Measurements from ENCODE around the gene YIPF2. TPM values are rescaled to one million over a fixed set of nuclear protein-coding genes. Genes with fewer than 3 reads are reported as not detected.

YIPF2 gene
- total and polyA plus RNA-seq, 2 of the 4 experiments (the other 2 are of a cell fraction) = 61.5 to 78.0 TPM

DNA sequence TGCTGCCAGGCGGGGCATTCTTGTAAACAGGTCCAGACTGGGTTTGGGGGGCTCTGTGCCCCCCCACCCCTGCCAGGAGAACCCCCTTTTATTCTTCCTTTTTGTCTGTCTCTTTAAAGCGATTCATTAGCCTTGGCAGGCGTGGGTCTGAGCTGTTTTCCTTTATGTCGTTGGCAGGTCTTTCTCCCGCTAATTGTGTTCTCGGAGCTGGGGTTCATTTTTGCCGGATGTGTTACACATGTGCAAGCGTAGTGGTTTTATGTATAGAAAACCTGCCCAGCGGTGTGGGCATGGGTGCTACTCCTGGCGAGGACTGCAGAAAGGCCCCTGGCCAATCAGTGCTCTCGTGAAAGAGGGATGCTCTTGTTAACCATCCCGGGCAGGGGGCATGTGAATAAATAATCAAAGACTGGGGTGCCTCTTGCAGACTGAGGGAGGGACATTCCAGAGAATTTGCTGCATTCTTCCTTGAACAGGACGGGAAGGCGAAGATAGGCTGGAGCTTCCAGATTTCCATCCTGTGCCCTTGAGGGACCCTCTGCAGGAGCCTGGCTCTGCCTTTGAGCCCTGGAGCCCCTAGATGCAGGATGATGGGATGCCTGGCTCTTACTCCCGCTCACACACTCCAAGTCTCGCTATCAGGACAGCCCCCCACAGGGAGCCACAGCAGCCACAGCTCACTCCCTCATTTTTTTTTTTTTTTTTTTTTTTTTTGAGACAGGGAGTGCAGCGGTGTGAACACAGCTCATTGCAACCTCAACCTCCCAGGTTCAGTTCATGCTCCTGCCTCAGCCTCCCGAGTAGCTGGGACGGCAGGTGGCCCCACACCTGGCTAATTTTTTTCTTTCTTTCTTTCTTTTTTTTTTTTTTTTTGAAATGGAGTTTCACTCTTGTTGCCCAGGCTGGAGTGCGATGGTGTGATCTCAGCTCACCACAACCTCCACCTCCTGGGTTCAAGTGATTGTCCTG, 43.0 kb downstream of the YIPF2 start:
- ChIA-PET CTCF (interaction anchor here (0.7 kb wide), 1 partner anchor 24 kb away, joined by 3 read pairs; no protein-coding TSS in a partner anchor), POLR2A (ENCODE audit: unreplicated experiment) (interaction anchor here (0.5 to 0.6 kb wide), 2 partner anchors 71 to 566 kb away, joined by 3 to 4 read pairs; no protein-coding TSS in a partner anchor)
- peaks cover 16% of the 10 kb centered on the region for H3K4me1 ChIP-seq (ENCODE audit: control insufficient read depth, insufficient read depth, low read length)
- no peak overlapping the region for H2AK5ac ChIP-seq (ENCODE audit: low read depth, low read length)
- no peak overlapping the region for H2BK20ac ChIP-seq (ENCODE audit: low read depth, low read length)
- H3K79me1 ChIP-seq (ENCODE audit: low read depth in 1 of 2, low read length in 2 of 2) = peaks cover 11 to 88% of the 10 kb centered on the region in 2 experiments
- H2AK9ac ChIP-seq (replicated peaks; ENCODE audit: low read depth, low read length, poor library complexity) = peak overlapping the region; percentile 7
- H3K4ac ChIP-seq (ENCODE audit: low read depth, low read length) = peak overlapping the region; percentile 31; the same call in 1 of the 2 replicates
- no peak overlapping the region for H2BK5ac ChIP-seq (ENCODE audit: low read depth, low read length, poor library complexity, severe bottlenecking)
- ATAC-seq (ENCODE audit: low read depth) (peak; percentile 35), DNase-seq (no peak)
- no peak overlapping the region for H4K91ac ChIP-seq (ENCODE audit: insufficient read depth, low read depth, low read length)
- no peak overlapping the region for H3K18ac ChIP-seq (ENCODE audit: low read depth, low read length)
- H3K4me3 ChIP-seq (ENCODE audit: insufficient read depth, low read depth, low read length) = no peak overlapping the region
- 0 out of 2 replicates have a peak, but pooled peaks cover 2% of the 10 kb centered on the region for H3K36me3 ChIP-seq (ENCODE audit: control insufficient read depth, insufficient read depth, low read length)
- no peak overlapping the region for H3K9ac ChIP-seq (ENCODE audit: low read depth, low read length)
- TF ChIP-seq, protein P1, sequence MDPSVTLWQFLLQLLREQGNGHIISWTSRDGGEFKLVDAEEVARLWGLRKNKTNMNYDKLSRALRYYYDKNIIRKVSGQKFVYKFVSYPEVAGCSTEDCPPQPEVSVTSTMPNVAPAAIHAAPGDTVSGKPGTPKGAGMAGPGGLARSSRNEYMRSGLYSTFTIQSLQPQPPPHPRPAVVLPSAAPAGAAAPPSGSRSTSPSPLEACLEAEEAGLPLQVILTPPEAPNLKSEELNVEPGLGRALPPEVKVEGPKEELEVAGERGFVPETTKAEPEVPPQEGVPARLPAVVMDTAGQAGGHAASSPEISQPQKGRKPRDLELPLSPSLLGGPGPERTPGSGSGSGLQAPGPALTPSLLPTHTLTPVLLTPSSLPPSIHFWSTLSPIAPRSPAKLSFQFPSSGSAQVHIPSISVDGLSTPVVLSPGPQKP (IDR thresholded peaks at IDR 0.05; ENCODE audit: borderline replicate concordance, low read depth, low read length) = no peak
- no peak for TF ChIP-seq POLR2A (IDR thresholded peaks at IDR 0.05; ENCODE audit: low read depth, low read length)
- no peak for TF ChIP-seq USF2 (IDR thresholded peaks at IDR 0.05; ENCODE audit: low read depth, low read length)
- no peak for TF ChIP-seq RCOR1 (IDR thresholded peaks at IDR 0.05; ENCODE audit: insufficient replicate concordance, low read length)
- TF ChIP-seq MAZ (IDR thresholded peaks at IDR 0.05; ENCODE audit: borderline replicate concordance, low read depth, low read length) = no peak
- dilution Hi-C loops (cut with HindIII; ENCODE audit: low sequenced_read_pairs, unreplicated experiment) (no loop called here), intact Hi-C loops (cut with micrococcal nuclease) (no loop called here), in situ Hi-C loops (cut with MboI; ENCODE audit: low sequenced_read_pairs) (no loop called here)
- H2BK15ac ChIP-seq (ENCODE audit: low read depth, low read length) = no peak overlapping the region; the same call in 2 of the 3 replicates
- no peak overlapping the region for H4K5ac ChIP-seq (ENCODE audit: low read depth, low read length)
- H3K4me2 ChIP-seq (ENCODE audit: low read depth, low read length) = no peak overlapping the region
- H2AFZ ChIP-seq (replicated peaks; ENCODE audit: low read length, poor library complexity) = peak overlapping the region; percentile 26
- H4K8ac ChIP-seq (ENCODE audit: low read depth in 2 of 2, low read length in 2 of 2) = no peak overlapping the region
- H3K27me3 ChIP-seq (ENCODE audit: control insufficient read depth, insufficient read depth, low read length) = no peaks in the 10 kb centered on the region
- no peak overlapping the region for H3K56ac ChIP-seq (ENCODE audit: extremely low read depth, insufficient read depth, low read length)
- no peak overlapping the region for H3K27ac ChIP-seq (ENCODE audit: insufficient read depth, low read length)
- H4K20me1 ChIP-seq (ENCODE audit: insufficient read depth, low read length) = peaks cover 64% of the 10 kb centered on the region
- H3K23ac ChIP-seq (ENCODE audit: low read depth, low read length) = no peak overlapping the region
- peaks cover 27% of the 10 kb centered on the region for H3K9me1 ChIP-seq (ENCODE audit: insufficient read depth, low read length)
- H3K14ac ChIP-seq (replicated peaks; ENCODE audit: low read depth, low read length) = 0 out of 2 replicates have a peak overlapping the region, but pooled peaks have one; percentile 19
- no peak overlapping the region for H2BK120ac ChIP-seq (ENCODE audit: low read depth, low read length)
- WGBS, 2 experiments (ENCODE audit: extremely low coverage in 2 of 2, insufficient read length in 1 of 2) = 60% methylated on average over 8 of the region's 20 CpGs; no CpG with 5 or more reads in 1 of the 2 experiments
- no TSS peak for BruUV-seq (replicated peaks)
- no peaks in the 10 kb centered on the region for H3K9me3 ChIP-seq (ENCODE audit: control insufficient read depth, insufficient read depth, low read length)
